ENCODE measurements around the gene MELK.
"Not testable (repeated sequence)": the region's sequence is repeated elsewhere in the genome, so short reads cannot be mapped to it uniquely, and the experiment has no call there.

- TF ChIP-seq CTCF (IDR thresholded peaks at IDR 0.05 in 8 of 11, conservative IDR thresholded peaks at IDR 0.05 in 3 of 11); POLR2A (IDR thresholded peaks at IDR 0.05); POLR2AphosphoS5 (IDR thresholded peaks at IDR 0.05): not testable (repeated sequence)
These were observed 22.0 kb upstream of the MELK start for GRCh38 chr9:36550631-36551098.
